Right lobe of liver (tissue), 4 donors: ENCODE measurements around the gene SMCO3.

Source experiments
- CTCF ChIP-seq, 4 donors: fragments of 200-600 bp in 3 of 4; fragments of 450-650 bp in 1 of 4; IDR thresholded peaks; one replicate each; pipeline versions ENCODE4 v1.5.1 to v1.8.0; 2016 to 2022; ENCODE audit warnings: antibody characterized with exemption in 4 of 4, mild to moderate bottlenecking in 2 of 4
- POLR2A ChIP-seq: fragments of 450-650 bp; IDR thresholded peaks from one replicate; pipeline ENCODE4 v1.6.1; 2017; ENCODE audit warnings: antibody characterized with exemption, mild to moderate bottlenecking
- donor health status: DM: no; HTN: no; CAD: no.
- donor health status: DM: no; HTN: no; CAD: no.
- donor health status: DM: no; HTN: yes; CAD: no.

GRCh38 chr12:14827043-14827442 lies 13.1 kb upstream of the SMCO3 start:
- TF ChIP-seq CTCF (IDR thresholded peaks at IDR 0.05): no peak
- TF ChIP-seq POLR2A: no peak
